Erythroblast (primary cell): ENCODE data around the gene BPIFB4.
"Not testable (repeated sequence)": the region's sequence is repeated elsewhere in the genome, so short reads cannot be mapped to it uniquely, and the experiment has no call there.

Experiments
- DNase-seq, 2 experiments: peaks; one replicate each; lab custom pipeline; 2025; lab: John Stamatoyannopoulos, UW
- GATA1 ChIP-seq: IDR thresholded peaks from 2 replicates; pipeline ENCODE4 v1.6.1; 2011; ENCODE audit warnings: low read depth, mild to moderate bottlenecking, control low read depth, low read length, moderate library complexity
- POLR2A ChIP-seq: IDR thresholded peaks from 2 replicates; pipeline ENCODE4 v1.6.1; 2011; ENCODE audit warnings: mild to moderate bottlenecking, low read length

Gene BPIFB4

DNA sequence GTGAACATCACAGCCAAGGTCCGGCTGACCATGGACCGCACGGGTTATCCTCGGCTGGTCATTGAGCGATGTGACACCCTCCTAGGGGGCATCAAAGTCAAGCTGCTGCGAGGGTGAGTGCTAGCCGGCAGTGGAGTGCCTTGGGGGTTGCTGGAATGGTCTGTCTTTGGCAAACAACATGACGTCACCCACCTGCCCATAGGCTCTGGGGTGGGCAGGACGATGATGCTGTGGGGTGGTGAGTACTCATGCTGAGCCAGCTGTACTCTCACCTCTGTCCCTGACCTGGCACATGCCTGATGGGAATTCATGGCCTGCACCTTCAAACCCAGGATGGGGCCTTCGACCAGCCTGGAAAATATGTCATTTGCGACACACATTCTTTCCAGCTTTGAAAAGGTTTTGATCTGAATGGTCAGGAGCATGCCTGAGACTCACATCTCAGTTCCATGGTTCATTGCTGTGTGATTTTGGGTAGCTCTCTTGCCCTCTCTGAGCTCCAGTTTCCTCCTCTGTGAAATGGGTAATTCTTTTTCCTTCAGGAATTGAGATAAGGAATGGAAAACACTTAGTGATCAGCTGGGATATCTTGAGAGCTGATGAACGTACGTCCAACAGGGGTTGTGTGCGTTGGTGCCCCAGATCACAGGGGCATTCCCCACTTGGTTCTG is 6.7 kb downstream of the BPIFB4 start:
- DNase-seq, result no peak
- TF ChIP-seq GATA1 (no peak), POLR2A (no peak)

DNA sequence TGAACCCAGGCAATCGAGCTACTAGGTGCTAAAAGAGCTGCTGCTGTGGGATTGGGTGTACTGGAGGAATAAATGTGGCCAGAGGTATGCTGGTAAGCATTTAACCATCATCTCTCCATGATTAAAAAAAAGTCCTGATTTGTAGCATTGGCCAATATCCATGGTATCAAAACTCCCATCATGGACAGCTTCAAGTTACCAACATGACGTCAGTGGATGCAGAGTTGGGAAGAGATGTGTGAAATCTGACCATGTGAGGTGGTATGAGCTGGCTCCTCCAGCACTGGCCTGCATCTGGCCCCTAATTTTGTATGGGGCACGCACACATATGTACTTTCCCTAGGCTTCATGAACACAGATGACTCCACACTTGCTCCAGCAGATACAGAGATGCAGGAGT is 11.7 kb downstream of the BPIFB4 start:
- DNase-seq, result no peak
- no peak for TF ChIP-seq POLR2A
- TF ChIP-seq GATA1, result no peak

DNA sequence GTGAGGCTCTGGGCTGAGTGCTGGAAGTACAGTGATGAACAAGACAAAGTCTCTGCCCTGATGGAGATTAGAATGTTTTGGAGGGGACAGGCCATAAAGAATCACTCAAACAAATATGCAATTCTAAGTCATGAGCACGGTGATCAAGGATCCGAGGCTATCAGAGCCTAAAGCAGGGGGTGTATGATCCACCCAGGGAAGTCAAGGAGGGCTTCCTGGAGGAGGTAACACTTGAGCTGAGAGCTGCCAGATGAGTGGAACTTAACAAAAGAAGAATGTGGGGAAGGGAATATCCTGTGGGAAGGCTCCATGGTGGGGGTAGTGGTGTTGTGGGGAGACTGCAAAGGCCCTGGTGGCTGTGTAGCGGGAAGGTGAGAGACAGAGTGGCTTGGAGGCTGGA is 12.2 kb downstream of the BPIFB4 start:
- TF ChIP-seq GATA1, result no peak
- no peak for DNase-seq

GRCh38 chr20:33092361-33092760 is 12.9 kb downstream of the BPIFB4 start:
- no peak for TF ChIP-seq GATA1
- no peak for TF ChIP-seq POLR2A

GRCh38 chr20:33093074-33093473 is 13.6 kb downstream of the BPIFB4 start:
- TF ChIP-seq POLR2A (no peak), GATA1 (no peak)
- no peak for DNase-seq

More at GRCh38 chr20:33092361-33092760, 12.9 kb downstream of the BPIFB4 start:
- no peak for DNase-seq

- DNase-seq, result no peak
- TF ChIP-seq GATA1 (no peak), POLR2A (no peak)
Observed at GRCh38 chr20:33093582-33093981, 14.1 kb downstream of the BPIFB4 start.

DNA sequence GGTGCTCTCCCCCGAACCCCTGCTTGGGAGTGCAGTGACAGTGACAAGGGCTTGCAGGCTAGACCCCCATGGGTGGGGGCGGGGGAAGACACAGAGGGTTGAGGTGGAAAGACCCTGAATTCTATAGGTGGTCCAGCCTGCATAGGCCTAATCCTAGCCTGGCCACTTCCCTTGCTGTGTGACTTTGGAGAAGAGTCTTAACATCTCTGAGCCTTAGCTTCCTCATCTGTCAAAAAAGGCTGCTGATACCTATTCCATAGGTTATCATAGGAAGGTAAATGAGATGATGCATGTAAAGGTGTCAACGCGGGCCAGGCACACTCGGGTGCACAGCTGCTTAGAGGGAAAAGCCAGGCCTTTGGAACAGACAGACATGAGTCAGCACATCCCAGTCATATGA is 15.8 kb downstream of the BPIFB4 start:
- TF ChIP-seq POLR2A (no peak), GATA1 (no peak)
- DNase-seq, result no peak

DNA sequence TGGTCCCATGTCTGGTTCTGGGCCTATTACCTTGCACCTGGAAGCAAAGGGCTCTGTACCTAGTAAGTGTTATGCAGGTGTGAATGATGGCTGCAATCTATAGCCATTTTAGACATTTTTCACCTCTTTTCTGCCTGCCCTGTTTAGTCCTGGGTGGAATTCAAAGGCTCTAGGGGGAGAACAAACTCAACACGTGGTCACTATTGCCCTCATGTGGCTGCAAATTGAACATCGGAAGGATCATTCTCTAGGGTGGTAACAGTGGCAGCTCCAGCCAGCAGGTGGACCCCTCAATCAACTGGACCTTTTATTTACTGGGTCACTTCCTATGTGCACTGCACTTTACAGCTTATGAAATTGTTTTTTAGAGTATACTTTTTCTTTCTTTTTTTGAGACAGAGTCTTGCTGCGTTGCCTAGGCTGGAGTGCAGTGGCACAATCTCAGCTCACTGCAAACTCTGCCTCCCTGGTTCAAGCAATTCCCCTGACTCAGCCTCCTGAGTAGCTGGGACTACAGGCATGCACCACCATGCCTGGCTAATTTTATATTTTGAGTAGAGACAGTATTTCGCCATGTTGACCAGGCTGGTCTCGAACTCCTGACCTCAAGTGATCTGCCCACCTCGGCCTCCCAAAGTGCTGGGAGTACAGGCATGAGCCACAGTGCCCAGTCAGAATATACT is 16.6 kb downstream of the BPIFB4 start:
- DNase-seq, result peak; percentile 49 to 64

DNA sequence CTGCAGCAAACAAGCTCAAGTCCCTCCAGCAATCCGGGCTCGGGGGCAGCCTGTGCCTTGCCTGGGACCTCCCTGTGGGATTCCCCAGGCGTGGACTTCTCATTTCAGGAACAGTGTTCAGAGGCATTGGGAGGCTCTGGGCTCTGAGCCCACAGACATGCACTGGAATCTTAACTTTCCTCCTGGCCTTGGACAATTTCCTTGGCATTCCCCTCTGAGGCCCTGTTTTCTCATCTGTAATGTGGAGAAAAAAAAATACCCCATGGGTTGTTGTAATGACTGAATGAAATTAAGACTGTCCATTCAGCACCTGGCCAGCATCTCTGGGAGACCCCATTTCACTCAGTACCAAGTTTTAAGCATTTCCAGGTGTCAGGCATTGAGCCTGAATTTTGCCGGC is 17.6 kb downstream of the BPIFB4 start:
- no peak for DNase-seq
- TF ChIP-seq POLR2A (no peak), GATA1 (no peak)

- TF ChIP-seq GATA1 (no peak), POLR2A (no peak)
Observed at GRCh38 chr20:33099843-33100538, 20.5 kb downstream of the BPIFB4 start.

GRCh38 chr20:33103556-33103955 is 24.1 kb downstream of the BPIFB4 start:
- DNase-seq, result no peak
- TF ChIP-seq POLR2A, result no peak

More at GRCh38 chr20:33099843-33100538, 20.5 kb downstream of the BPIFB4 start:
- DNase-seq, result no peak

DNA sequence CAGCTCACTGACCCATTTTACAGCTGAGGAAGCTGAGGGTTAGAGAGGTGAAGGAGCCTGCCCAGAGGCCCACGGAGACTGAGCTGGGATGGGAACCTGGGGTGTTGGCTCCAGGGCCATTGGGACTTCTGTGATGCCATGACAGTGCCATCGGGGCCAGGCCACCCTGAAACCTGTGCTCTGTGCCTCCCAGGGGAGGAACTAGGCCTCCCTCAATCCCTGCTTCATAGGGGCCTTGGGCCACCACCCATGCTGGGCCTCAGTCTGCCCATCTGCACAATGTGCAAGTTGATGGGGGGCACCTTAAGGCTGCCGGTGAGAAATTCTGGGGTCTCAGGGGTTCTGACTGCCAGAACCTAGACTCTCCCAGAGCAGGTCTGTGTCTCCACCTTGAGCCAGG is 24.9 kb downstream of the BPIFB4 start:
- TF ChIP-seq GATA1 (no peak), POLR2A (no peak)
- DNase-seq, result no peak

- TF ChIP-seq POLR2A, result no peak
- no peak for TF ChIP-seq GATA1
- no peak for DNase-seq
Observed at GRCh38 chr20:33105316-33105924, 26.0 kb downstream of the BPIFB4 start.

DNA sequence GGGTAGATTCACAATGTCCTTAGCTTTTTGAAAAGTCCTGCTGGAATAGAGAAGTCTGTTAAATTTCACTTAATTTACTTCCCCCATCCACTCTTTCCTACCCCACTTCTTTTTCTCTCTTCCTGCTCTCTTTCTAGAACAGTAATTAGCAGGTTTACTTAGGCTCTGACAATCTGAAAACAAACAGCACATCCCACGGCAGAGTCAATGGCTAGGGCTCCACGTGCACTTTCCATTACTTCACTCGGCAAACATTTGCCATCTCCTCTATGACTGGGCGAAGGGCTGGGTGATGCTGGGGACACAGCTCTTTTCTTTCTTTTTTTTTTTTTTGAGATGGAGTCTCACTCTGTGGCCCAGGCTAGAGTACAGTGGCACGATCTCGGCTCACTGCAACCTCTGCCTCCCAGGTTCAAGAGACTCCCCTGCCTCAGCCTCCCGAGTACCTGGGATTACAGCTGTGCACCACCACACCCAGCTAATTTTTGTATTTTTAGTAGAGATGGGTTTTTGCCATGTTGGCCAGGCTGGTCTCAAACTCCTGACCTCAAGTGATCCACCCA is 26.7 kb downstream of the BPIFB4 start:
- not testable (repeated sequence) for DNase-seq

DNA sequence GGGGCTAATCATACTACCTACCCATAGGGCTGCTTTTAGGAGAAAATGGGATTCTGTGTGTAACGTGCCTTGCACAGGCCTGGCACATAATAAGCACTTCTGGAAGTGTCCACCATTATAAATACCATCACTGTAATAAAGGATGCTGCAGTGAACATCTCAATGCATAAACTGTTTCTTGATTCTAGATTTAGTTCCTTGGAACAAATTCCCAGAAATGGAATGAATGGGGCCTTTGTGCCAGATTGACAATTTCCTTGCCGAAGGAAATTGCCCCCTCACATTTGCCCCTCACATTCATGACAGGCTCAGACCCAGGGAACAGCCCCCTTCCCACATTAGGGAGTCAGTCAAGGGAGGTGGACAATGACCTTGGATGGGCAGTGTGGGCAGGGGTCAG is 29.2 kb downstream of the BPIFB4 start:
- TF ChIP-seq POLR2A, result no peak
- TF ChIP-seq GATA1, result no peak
- no peak for DNase-seq
